ENCODE data around the gene C2CD4B.

The C2CD4B gene

DNA sequence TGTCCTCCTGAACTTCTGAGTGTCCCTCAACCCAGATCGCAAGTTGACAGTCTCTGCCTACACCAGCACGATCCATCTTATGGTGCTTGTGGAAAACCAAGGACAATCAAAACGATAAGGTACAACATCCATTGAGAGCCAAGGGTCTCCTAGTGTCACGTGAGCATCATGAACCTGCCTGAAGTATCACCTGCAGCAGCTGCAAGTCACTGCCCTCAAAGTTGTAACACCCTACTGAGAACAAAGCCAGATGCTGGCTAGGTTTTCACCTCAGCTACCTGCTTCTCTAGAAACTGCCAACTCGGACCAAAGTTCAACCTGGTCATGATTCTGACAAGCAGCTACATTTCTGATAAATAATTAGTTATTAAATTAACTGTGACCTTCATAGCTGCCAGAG, 17.5 kb downstream of the C2CD4B start:
- DNase-seq (ENCODE audit: low spot score) = no peak

DNA sequence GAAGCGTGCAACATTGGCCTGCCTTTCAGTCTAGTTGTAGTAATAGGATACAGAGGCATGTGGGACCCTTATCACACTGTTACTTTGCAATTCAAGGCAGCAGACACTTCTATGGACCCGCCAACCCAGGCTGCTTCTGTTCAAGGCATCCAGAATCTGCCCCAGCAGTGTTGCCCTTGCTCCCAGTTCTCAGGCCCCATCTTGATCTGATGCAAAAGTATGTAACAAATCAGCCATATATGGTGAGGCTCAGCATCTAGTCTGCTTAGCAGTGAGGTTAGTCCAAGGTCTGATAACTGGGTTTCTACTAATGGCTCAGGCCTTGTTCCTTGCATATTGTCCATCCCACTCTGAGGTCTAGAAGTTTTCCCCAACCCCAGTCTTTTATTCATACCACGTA, 17.9 kb downstream of the C2CD4B start:
- DNase-seq (ENCODE audit: low spot score) = no peak

DNA sequence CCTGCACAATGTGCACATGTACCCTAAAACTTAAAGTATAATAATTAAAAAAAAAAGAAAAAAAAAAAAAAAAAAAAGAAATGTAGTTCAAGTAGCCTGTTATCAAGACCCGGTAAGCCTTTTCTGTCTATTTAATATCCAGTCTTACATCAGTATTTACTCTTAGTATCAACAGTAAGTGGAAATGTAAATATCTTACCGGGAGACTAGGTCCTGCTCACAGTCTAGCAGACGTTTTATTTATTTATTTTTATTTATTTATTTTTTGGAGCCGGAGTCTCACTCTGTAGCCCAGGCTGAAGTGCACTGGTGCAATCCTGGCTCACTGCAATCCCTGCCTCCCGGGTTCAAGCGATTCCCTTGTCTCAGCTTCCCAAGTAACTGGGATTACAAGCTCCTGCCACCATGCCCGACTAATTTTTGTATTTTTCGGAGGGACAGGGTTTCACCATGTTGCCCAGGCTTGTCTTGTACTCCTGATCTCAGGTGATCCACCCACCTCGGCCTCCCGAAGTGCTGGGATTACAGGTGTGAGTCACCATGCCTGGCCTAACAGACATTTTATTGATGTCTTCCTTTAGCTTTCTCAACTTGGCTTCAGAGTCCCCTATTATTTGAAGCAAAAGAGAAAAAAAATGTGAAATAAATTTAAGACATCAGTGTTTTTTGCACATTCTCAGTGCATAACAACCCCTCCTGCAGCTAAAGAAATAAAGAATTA, 19.9 kb downstream of the C2CD4B start:
- no peak for DNase-seq (ENCODE audit: low spot score)

DNA sequence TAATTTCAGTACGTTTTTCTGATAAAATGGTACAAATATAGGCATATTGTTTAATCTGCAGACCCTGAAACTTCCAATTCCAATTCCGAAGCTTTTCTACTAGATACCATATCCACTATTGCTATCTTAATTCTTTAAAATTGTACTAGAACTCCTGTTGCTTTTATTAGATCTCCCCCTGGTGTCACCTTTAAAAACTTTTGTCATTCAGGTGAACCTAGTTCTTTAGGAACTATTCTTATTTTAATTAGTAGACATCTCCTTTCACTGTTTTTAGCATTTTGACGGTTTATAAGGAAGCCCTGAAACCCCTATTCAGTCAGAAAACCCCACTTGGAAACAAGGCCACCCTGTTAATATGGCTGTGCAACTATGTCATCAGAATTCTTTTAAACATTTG, 22.3 kb downstream of the C2CD4B start:
- DNase-seq (ENCODE audit: low spot score) = no peak

DNA sequence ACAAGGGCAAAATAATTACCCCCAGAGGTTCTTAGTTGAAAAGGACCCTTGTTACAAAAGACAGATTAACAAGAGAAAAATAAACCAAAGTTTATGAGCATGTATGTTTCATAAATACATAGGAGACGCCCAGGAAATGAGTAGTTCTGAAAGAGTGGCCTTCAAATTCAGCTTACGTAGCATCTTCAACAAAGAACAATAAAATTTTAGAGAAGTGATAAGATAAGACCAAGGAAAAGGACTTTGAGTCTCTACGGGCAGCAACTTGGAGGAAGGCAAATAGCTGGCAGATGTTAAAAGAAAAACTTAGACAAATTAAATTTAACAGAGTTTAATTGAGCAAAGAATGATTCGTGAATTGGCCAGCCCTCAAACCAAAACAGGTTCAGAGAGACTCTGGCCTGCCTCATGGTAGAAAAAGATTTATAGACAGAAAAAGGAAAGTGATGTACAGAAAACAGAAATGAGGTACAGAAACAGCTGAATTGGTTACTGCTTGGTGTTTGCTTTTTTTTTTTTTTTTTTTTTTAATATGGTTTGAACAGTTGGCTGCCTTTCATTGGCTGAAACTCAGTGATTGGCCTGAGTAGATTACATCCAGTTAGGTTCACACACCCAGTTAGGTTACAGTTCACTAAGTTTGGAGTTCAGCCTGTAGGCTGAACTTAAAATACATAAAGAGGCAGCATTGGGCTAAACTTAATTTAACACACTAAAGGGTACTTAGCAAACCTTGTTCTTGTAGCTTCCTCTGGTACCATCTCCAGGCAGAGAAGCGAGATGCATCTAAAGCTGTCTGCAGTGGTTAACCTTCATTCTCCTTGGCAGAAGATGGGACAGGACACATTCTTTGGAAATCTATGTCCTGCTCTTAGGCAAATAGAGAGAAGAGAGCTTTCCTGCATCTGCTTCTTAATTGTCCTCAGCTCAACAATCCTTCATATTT, 23.2 kb downstream of the C2CD4B start:
- DNase-seq (ENCODE audit: low spot score) = no peak

DNA sequence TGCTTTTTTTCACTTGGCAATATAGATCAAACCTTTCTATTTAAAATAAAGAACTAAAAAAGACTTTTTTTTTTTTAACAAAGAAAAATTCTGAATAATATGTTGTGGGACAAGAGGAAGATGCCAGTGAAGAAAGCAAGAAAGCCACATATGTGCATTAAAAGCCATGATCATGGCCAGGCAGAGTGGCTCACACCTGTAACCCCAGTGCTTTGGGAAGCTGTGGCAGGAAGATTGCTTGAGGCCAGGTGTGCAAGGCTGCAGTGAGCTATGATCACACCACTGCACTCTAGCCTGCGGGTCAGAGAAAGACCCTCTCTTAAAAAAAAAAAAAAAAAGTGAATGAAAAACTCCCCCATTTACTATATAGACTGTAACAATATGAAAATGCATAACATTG, 23.9 kb downstream of the C2CD4B start:
- DNase-seq (ENCODE audit: low spot score) = no peak

DNA sequence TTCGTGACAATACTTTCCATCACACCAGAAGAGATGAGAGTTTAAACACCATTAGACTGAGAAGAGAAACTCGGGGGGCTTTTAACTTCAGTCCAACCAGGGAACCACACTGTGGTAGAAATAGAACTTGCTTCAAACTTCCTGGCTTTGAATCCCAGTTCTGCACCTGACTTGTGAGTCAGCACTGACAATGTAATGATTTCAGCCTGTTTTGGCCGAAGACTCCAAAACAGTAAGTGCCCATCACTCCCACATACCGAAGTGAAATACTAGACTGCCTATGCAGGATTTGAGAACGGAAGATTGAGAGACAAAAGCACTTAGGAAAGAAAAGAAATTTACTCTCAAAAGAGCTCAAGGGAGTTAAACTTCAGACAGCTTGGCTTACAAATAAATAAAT, 27.0 kb downstream of the C2CD4B start:
- no peak for DNase-seq (ENCODE audit: low spot score)

DNA sequence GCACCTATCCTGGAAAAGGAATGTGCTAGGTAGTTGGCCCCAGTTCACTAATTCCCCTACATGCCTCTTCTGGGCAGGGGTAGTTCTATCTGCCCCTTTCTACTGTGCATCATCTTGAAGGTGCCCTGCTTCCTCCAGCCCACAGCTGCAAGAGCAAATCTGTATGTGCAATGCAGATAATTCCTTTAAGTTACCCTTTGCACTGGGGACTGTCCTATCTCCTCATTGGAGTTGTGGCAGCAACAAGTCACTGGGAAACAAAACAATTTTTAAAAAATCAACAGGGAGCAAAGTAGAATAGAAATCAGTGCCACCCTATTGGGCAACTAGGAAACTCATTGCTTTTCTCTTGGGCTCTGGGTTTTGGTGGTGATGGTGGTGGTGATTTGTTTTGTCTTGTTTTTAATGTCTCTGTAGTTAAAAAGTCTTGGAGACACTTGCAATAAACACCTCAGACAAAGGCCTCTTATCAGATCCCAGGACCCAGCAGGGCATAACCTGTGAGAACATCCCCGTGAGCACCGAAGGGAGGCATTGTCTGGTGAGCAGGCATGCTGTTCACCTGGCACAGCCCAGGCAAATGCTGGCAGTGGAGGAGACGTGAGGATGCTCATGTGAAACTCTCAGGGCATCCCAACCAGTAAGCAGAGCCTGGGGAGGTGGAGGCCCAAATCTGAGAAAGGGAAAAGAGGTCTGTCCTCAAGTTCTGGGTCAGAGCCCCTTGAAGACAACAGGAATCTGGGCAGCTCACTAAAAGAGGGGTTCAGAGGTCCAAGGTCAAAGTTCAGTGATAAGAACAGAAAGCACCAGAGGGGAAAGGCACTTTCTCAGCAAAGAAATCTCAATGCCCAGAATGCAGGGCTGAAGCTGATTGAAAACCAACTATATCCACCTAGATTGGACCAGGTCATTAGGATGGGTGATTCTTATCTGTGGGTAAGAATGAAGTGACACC, 27.9 kb downstream of the C2CD4B start:
- no peak for DNase-seq (ENCODE audit: low spot score)

DNA sequence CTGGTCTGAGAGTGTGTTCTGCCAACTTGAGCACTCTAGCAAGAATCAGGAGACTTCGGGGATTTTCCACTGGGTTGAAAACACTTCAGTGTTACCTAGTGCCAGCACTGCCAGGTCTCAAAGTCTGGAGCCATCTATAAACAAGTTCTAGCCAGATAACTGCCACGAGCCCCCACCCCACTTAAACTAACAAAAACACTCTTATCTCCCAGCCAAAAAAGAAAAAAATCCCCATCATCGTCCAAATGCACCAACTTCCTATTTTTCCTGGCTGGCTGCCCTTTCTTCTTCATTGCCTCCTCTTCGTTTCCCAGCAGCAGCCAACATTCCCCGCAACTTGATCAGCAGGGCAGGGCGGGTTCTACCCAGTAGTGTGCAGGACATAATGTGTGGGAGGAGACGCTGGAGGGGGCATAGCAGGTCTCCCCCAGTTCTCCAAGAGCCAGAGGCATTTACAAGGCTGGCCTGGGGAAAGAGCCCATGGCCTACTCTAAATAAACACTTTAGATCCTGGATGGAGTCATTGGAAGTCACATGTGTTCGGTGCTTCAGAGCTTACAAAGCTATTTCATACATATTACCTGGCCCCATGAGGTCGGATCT, 29.5 kb downstream of the C2CD4B start:
- DNase-seq (ENCODE audit: low spot score) = no peak

DNA sequence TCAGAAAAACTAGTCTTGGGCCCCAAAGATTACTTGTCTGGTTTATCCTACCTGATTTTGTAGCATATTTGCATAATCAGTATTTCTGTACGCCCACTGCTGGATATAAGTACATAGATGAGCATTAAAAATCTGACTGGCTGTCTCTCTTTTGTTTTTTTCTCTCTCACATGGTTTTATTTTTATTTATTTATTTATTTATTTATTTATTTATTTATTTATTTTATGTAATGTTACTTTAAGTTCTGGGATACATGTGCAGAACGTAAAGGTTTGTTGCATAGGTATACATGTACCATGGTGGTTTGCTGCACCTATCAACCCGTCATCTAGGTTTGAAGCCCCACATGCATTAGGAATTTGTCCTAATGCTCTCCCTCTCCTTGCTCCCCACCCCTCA, 31.9 kb downstream of the C2CD4B start:
- no peak for DNase-seq (ENCODE audit: low spot score)

DNA sequence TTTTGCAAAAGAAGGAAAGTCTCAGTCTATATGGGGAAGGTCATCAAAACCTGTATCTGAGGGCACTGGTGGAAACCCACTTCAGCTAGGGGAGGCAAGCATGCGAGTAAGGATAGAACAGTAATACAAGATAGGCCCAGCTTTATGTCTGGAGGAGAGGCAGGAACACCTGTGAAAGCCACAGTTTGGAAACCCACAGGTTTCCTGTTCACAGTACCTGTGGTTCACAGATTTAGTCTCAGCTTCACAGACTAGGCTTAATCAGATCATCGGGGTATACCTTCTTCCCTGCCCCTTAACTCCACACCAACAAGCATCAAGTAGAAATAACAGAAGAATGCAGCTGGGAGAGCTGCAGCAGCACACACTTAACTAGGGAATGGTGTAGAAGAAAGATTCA, 36.2 kb downstream of the C2CD4B start:
- DNase-seq (ENCODE audit: low spot score) = no peak

DNA sequence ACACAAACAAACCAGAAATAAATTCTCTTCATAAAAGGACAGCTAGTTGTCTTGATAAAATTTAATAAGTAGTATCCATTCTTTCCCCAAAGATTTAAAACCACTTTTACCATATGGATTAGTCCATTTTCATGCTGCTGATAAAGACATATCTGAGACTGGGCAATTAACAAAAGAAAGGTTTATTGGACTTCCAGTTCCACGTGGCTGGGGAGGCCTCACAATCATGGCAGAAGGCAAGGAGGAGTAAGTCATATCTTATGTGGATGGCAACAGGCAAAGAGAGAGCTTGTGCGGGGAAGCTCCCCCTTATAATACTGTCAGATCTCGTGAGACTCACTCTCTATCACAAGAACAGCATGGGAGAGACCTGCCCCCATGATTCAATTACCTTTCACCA, 38.7 kb downstream of the C2CD4B start:
- no peak for DNase-seq (ENCODE audit: low spot score)

DNA sequence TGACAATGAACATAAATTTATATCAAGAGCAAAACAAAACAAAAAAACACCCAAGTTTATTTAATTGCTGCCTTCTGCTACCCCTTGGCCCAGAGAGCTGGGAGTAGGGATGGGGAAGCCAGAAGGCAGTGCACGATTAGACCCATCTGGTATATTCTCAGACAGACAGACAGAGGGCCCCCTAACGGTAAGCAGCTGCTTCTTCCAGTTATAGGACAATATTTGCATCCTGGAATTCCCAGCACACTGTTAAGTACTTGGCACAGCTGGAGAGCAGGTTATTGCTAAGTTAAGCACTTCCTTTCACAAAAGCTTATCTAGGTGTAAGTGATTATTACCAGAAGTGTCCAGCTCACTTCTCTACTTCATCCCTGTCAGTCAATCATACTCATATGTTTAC, 39.3 kb downstream of the C2CD4B start:
- DNase-seq (ENCODE audit: low spot score) = no peak

DNA sequence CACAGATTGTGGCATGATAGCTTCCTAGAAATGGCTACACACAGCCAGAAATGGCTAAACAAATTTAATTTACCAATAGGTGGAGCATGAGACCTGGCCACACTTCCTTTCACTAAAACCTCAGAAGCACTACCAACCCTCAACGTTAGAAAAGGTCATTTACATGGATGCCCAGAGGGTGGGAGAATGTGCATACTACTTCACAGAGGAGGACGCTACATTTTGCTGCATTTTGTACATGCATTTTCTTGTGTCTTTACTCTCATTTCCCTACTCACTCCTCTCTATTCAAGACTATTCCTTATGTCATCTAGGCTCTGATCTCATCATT, 40.1 kb downstream of the C2CD4B start:
- DNase-seq (ENCODE audit: low spot score) = no peak

DNA sequence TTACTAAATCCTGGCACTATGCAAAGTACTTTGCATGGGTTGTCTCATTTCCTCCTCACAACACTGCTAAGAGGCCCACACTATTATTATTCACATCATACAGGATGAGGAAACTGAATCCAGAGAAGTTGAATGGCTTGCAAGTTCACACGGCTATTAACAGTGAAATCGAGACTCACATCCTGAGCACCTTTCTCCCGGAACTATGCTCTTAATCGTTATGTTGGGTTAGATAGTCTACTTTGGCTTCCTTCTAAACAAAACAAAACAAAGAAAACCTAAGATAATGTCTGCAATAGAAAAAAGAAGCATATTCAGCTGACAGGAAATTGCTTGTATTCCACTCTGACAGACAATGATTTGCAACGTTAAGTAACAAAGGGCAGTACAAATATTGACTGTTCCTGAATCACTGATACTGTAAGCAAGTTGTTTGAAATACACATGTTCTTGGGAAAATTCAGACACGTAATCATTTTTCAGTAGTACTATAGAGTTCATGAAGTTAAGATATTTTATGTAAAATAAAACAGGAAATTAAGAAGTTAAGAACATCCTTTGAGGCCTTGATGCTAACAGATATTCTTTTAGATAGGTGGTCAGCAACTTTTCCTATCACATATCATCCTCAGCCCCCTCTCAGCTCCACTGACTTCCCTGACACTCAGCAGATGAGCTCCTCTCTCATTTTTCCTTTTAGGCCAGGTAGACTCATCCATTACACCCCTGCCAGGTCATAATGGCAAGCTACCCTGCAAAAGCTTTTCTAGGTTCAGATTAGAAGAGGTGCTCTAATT, 40.7 kb downstream of the C2CD4B start:
- no peak for DNase-seq (ENCODE audit: low spot score)

DNA sequence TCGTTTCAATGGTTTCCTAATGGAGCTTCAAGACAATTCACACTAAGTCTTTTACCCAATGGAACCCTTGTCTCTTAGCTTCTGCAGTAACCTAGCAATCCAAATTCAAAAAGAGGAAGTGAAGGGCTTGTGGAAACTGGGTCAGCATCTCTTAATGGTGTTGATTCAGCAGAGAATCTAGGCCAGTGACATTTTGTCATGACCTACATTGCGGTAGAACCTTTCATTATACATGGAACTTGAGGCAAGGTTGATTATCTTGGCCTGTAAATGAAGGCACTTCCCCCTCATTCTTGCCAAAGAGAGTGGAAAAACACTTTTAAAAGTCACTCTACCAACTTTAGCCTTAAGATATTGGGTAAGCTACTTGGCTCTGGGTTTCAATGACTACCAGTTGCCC, 42.8 kb downstream of the C2CD4B start:
- peak; percentile 41 for DNase-seq (ENCODE audit: low spot score)

DNA sequence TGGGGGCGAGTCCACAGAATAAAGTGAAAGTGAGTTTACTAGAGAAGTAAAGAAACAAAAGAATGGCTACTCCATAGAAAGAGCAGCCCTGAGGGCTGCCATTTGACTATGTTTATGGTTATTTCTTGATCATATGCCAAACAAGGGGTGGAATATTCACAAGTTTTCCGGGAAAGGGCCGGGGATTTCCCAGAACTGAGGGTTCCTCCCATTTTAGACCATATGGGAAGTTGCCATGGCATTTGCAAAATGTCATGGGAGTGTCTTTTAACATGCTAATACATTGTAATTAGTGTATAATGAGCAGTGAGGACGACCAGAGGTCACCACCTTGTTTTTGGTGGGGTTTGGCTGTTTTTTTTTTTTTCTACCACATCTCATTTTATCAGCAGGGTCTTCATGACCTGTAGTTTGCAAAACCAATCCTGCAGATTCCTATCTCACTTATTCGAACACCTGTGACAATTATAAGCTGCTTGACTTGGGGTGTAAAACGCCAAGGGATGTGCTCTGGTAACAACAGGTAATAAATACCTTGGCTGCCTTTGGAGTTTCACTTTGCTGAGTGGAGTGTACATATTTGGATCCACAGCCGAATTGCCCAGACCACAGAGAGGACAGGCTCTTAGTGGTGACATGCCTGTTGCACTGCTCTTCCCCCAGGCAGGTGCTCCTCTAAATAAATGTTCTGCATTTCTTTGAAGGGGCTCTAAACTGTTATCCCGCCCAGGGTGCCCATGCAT, 43.6 kb downstream of the C2CD4B start:
- no peak for DNase-seq (ENCODE audit: low spot score)

DNA sequence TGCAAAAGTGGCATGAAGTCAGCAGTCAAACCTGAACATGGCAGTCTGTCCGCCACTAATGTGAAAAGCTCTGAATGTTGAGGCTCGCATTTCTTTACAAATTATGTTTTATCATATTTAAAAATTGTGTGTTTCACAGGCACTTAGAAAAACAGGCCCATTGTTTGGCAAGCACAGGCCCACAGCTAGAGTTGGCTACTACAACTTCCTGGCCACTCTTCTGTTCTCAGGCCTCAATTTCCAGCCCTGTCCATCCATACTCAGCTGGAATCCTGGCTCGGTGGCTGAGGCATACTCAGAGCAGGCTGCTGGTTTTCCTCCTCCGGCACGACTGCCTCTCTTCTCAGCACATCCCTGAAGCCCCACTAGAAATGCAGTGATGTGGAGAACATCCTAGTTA, 44.3 kb downstream of the C2CD4B start:
- no peak for DNase-seq (ENCODE audit: low spot score)

DNA sequence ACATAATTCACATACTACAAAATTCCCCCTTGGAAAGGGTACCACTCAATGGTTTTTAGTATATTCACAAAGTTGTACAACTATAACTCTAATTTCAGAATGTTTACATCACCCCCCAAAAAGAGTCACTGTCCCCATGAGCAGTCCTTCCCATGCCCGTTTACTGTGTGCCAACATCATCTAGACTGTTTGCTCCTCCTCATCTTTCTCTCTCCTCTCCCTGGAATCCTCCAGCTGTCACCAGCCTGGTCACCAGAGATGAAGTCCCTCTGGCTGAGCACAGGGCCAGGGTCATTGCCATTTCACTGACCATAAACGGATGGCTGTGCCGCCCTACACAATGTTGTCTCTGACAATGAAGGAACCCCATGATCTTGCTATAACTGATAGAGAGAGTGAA, 45.2 kb downstream of the C2CD4B start:
- no peak for DNase-seq (ENCODE audit: low spot score)

DNA sequence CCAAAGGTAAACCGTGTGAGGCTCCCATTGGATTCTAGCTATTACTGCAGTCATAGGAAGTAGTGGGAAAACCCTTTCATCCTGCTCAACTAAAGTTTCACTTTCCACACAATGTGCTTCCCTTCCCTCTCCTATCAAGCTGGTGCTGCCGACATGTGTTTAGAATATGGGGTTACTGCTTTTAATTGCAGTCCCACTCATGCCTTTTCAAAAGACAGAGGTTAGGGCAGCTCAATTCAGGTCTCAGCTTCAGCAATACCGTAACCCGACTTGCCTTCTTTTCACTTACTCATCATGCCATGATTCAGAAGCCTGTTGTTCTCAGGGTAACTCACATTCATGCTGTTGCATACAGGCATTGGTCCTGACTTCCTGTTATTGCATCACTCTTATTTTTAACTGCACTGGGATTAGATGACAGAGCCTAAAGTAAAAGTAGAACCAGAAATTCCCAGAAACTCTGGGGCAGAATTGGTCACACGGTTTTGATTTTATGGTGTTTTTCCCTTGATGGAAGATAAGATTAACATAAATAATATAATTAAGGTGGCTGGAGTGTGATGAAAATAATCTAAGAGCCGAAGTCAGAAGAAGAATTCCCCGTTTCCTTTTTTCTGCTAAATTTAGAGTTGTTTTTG, 45.7 kb downstream of the C2CD4B start:
- peak; percentile 23 for DNase-seq (ENCODE audit: low spot score)

All from Ammon's horn (tissue), 1 donor.